WI38 (cell line): ENCODE data around the gene SCGB2B2.
A peak's percentile ranks its signal among the peaks of the same experiment; 100 is the strongest.

ENCODE experiments used
- H3K4me3 ChIP-seq: 2 replicates; pipeline ENCODE4 v1.5.1; 2011; ENCODE audit warnings: low read depth, mild to moderate bottlenecking, control low read depth, low read length
- CTCF ChIP-seq: IDR thresholded peaks from 2 replicates; pipeline ENCODE4 v1.5.1; 2012; ENCODE audit warnings: low read depth, mild to moderate bottlenecking, control low read depth, low read length

SCGB2B2 gene

GRCh38 chr19:34644991-34645461 is 31.9 kb downstream of the SCGB2B2 start:
- no peak for TF ChIP-seq CTCF
- no peak overlapping the region for H3K4me3 ChIP-seq

GRCh38 chr19:34642241-34642640 is 34.7 kb downstream of the SCGB2B2 start:
- no peak for TF ChIP-seq CTCF
- no peak overlapping the region for H3K4me3 ChIP-seq

- H3K4me3 ChIP-seq = no peak overlapping the region
- peak; percentile 74 for TF ChIP-seq CTCF
Observed at GRCh38 chr19:34639491-34640085, 37.4 kb downstream of the SCGB2B2 start.

- H3K4me3 ChIP-seq = no peak overlapping the region
- no peak for TF ChIP-seq CTCF
Observed at GRCh38 chr19:34633802-34634201, 43.2 kb downstream of the SCGB2B2 start.
